Endothelial cell (in vitro differentiated cells): Measurements from ENCODE around the gene RAMP1. TPM values are rescaled to one million over a fixed set of nuclear protein-coding genes. Genes with fewer than 3 reads are reported as not detected.

Experiments used
- DNase-seq: peaks from one replicate; pipeline ENCODE4 v3.0.0; 2021; ENCODE audit warnings: low spot score
- H3K27ac Mint-ChIP-seq: one replicate; pipeline ENCODE4 v1.8.0; 2021; ENCODE audit warnings: mixed read lengths, inconsistent platforms; ENCODE audit not compliant: unreplicated experiment
- H3K27me3 Mint-ChIP-seq: one replicate; pipeline ENCODE4 v1.8.0; 2021; ENCODE audit warnings: mild to moderate bottlenecking, moderate library complexity, mixed read lengths, inconsistent platforms; ENCODE audit not compliant: unreplicated experiment
- H3K36me3 Mint-ChIP-seq: one replicate; pipeline ENCODE4 v1.8.0; 2021; ENCODE audit warnings: mild to moderate bottlenecking, low read depth, mixed read lengths, inconsistent platforms; ENCODE audit not compliant: unreplicated experiment
- H3K4me1 Mint-ChIP-seq: one replicate; pipeline ENCODE4 v1.8.0; 2021; ENCODE audit warnings: mild to moderate bottlenecking, mixed read lengths, inconsistent platforms; ENCODE audit not compliant: unreplicated experiment
- H3K4me3 Mint-ChIP-seq: one replicate; pipeline ENCODE4 v1.8.0; 2021; ENCODE audit warnings: mild to moderate bottlenecking, mixed read lengths, inconsistent platforms; ENCODE audit not compliant: unreplicated experiment
- H3K9me3 Mint-ChIP-seq: one replicate; pipeline ENCODE4 v1.8.0; 2021; ENCODE audit warnings: mixed read lengths, inconsistent platforms; ENCODE audit not compliant: unreplicated experiment
- total RNA-seq: library from RNA; stranded (reverse); fragmentation: NEBNext Ultra II Directional; extraction: Animal tissue kit (Norgen Biotek cat#: 25700); gene quantifications from one replicate; pipeline ENCODE4 v1.2.1, GENCODE V29; 2021; ENCODE audit not compliant: unreplicated experiment
- TF ChIP-seq, protein P1 (sequence below): fragments of 200-600 bp; sonication (generic); IDR thresholded peaks from one replicate; pipeline ENCODE4 v1.5.0; 2021; ENCODE audit warnings: antibody characterized with exemption; ENCODE audit not compliant: unreplicated experiment

RAMP1 gene
- total RNA-seq, 1 donor from 2014 or later: 2.2 TPM

DNA sequence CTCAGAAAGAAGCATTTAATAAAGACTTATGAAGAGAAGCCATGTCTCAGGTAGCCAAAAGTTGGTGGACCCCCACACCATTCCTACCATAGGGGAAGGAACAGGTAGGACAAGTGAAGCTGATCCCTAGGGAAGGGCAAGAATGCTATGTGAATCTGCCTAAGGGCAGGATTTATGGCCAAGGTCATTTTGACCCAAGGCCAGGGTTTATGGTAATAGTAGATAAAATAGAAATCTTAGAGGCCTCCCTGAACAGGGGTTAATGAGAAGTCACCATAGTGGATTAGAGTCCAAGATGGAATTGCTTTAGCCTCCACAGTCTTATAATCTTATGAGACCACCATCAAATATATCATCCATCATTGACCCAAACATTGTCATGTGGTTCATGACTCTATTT lies 81.4 kb downstream of the RAMP1 start:
- peaks cover 52% of the 10 kb centered on the region for H3K4me1 Mint-ChIP-seq
- H3K36me3 Mint-ChIP-seq: peaks cover 15% of the 10 kb centered on the region
- H3K27ac Mint-ChIP-seq: peak overlapping the region; percentile 99
- TF ChIP-seq, protein P1, sequence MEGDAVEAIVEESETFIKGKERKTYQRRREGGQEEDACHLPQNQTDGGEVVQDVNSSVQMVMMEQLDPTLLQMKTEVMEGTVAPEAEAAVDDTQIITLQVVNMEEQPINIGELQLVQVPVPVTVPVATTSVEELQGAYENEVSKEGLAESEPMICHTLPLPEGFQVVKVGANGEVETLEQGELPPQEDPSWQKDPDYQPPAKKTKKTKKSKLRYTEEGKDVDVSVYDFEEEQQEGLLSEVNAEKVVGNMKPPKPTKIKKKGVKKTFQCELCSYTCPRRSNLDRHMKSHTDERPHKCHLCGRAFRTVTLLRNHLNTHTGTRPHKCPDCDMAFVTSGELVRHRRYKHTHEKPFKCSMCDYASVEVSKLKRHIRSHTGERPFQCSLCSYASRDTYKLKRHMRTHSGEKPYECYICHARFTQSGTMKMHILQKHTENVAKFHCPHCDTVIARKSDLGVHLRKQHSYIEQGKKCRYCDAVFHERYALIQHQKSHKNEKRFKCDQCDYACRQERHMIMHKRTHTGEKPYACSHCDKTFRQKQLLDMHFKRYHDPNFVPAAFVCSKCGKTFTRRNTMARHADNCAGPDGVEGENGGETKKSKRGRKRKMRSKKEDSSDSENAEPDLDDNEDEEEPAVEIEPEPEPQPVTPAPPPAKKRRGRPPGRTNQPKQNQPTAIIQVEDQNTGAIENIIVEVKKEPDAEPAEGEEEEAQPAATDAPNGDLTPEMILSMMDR: no peak
- H3K4me3 Mint-ChIP-seq: no peak overlapping the region
- no peak for DNase-seq
- H3K9me3 Mint-ChIP-seq: peaks cover 8% of the 10 kb centered on the region
- H3K27me3 Mint-ChIP-seq: peaks cover 10% of the 10 kb centered on the region

DNA sequence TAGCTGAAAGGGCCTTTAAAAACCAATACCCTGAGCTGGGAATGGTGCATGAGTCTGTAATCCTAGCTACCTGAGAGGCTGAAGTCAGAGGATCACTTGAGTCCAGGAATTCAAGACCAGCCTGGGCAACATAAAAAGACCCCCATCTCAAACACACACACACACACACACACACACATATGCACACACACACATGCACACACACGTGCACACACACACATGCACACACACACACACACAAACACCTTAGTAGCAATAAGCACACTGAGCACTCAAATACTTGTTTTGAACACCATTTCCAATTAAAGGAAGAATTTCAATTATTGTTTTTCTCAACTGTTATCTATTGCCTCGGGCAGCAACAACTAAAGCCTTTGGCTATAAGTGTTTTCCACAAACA lies 81.8 kb downstream of the RAMP1 start:
- Mint-ChIP-seq H3K27ac (peak overlapping the region; percentile 99), H3K9me3 (peaks cover 8% of the 10 kb centered on the region), H3K36me3 (peaks cover 16% of the 10 kb centered on the region)

DNA sequence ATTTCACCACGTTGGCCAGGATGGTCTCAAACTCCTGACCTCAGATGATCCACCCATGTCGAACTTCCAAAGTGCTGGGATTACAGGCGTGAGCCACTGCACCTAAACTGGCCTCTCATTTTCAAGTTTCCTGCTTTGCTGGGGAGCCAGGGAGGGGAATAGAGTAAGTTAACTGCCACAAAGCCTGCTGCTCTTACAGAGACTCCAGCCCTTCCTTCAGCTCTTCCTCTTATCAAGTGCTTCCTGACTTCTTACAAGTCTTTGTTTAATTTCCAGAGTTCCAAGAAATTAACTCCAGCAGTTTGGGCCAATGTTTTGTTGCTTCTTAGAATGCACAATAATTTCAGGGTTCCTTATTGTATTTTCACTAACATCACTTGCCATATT lies 83.1 kb downstream of the RAMP1 start:
- H3K27ac Mint-ChIP-seq: peak overlapping the region; percentile 99
- TF ChIP-seq, protein P1: no peak
- peaks cover 22% of the 10 kb centered on the region for H3K36me3 Mint-ChIP-seq

More for the DNA sequence above, 81.8 kb downstream of the RAMP1 start:
- TF ChIP-seq, protein P1: no peak
- Mint-ChIP-seq H3K4me3 (no peak overlapping the region), H3K4me1 (peaks cover 48% of the 10 kb centered on the region), H3K27me3 (peaks cover 10% of the 10 kb centered on the region)
- DNase-seq: no peak

DNA sequence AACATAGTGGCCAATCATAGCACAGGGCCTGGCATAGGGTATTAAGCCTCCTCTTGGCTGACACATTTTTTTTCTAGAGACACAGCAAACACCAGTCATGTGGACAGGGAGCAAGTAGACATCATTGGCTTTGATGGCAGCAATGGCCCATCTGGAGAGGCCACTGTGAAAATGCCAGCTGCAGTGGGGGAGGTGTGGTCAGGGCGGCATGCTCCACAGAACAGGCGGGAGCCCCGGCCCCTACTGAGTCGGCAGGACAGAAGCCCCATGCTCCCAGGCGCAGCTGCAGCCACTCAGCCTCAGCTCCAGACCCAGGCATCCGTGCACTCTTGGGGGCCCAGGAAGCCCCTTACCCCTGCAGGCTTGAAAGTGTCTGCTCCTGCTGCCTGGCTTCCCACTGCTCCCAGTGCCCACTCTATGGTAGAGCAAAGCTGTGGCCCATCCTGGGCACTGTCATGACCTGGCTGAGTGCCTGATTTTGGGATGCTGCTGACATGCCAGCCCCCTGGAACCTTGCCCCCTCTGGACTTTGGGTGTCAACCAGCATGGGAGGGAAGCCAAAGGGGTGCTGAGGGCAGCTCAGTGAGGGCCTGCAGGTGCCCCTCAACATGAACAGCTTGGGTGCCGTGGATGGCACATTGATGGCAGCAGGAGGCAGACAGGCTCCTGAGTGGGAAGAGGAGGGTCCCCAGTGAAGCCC lies 84.1 kb downstream of the RAMP1 start:
- H3K4me3 Mint-ChIP-seq: no peak overlapping the region
- DNase-seq: no peak
- TF ChIP-seq, protein P1: no peak

More for the DNA sequence above, 83.1 kb downstream of the RAMP1 start:
- H3K27me3 Mint-ChIP-seq: peaks cover 10% of the 10 kb centered on the region
- peaks cover 8% of the 10 kb centered on the region for H3K9me3 Mint-ChIP-seq
- no peak for DNase-seq
- peak overlapping the region; percentile 47 for H3K4me3 Mint-ChIP-seq
- peaks cover 48% of the 10 kb centered on the region for H3K4me1 Mint-ChIP-seq

DNA sequence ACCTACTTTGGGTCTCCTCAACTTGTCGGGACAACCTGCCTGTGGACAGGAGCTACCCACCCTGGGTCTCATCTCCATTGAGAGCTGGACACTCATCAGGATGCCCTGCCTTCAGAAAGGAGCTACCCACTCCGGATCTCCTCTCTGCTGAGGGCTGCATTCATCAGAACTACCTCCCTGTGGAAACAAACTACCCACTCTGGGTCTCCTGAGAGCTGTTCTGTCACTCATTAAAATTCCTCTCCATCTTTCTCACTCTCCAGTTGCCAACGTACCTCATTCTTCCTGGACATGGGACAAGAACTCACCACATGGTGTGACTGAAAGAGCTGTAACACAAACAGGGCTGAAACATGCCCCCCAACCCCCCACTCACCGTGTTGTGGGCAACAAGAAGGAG lies 84.9 kb downstream of the RAMP1 start:
- Mint-ChIP-seq H3K27me3 (peaks cover 10% of the 10 kb centered on the region), H3K4me3 (peak overlapping the region; percentile 74), H3K4me1 (peaks cover 43% of the 10 kb centered on the region), H3K9me3 (peaks cover 8% of the 10 kb centered on the region), H3K36me3 (peaks cover 22% of the 10 kb centered on the region), H3K27ac (peak overlapping the region; percentile 70)
- DNase-seq: no peak
- TF ChIP-seq, protein P1: no peak

More for the DNA sequence above, 84.1 kb downstream of the RAMP1 start:
- peaks cover 8% of the 10 kb centered on the region for H3K9me3 Mint-ChIP-seq
- H3K27me3 Mint-ChIP-seq: peaks cover 10% of the 10 kb centered on the region
- H3K4me1 Mint-ChIP-seq: peaks cover 48% of the 10 kb centered on the region
- H3K27ac Mint-ChIP-seq: peak overlapping the region; percentile 99
- H3K36me3 Mint-ChIP-seq: peaks cover 22% of the 10 kb centered on the region
